T-helper 1 cell treated with Interleukin-12 subunit alpha and Interleukin-12 subunit beta and Interleukin-4 antibody, amounts not matched to agents 30 ng/mL and 1 ng/mL, for 36 hours (primary cell): ENCODE data around the gene C9orf153. TPM values are rescaled to one million over a fixed set of nuclear protein-coding genes. Genes with fewer than 3 reads are reported as not detected.
"Not testable (repeated sequence)": the region's sequence is repeated elsewhere in the genome, so short reads cannot be mapped to it uniquely, and the experiment has no call there.

ENCODE experiments used
- intact Hi-C: fragments of 100-400 bp; cut with micrococcal nuclease; formaldehyde crosslinking; loops from one replicate; pipeline ENCODE4 v1.15.1; 2024
- total RNA-seq: library from RNA; stranded (reverse); gene quantifications from 2 replicates; pipeline ENCODE4 v1.2.3, GENCODE V29; 2022

C9orf153 gene
- total RNA-seq, 1 donor from 2014 or later: 0.25 TPM

- intact Hi-C loops: no loop called here
Observed at GRCh38 chr9:86193088-86193487, 66.4 kb downstream of the C9orf153 start.

GRCh38 chr9:86190700-86191099 lies 68.8 kb downstream of the C9orf153 start:
- intact Hi-C loops: not testable (repeated sequence)

DNA sequence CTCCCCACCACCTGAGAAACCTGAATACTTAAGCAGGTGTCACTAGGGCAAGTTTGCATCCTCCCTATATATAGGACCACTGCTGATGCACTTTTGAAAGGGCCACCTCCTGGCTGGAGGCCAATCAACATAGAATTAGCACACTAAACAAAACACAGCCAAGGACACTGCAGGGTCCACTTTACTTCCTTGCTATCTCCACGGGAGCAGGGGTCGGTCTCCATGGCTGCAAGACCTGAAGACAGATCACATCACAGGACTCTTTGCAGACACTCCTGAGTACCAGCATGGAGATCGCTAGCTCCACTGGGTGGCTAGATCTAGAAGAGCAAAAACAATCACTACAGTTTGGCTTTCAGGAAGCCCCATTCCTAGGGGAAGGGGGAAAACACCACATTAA lies 72.3 kb downstream of the C9orf153 start:
- intact Hi-C loops: no loop called here

DNA sequence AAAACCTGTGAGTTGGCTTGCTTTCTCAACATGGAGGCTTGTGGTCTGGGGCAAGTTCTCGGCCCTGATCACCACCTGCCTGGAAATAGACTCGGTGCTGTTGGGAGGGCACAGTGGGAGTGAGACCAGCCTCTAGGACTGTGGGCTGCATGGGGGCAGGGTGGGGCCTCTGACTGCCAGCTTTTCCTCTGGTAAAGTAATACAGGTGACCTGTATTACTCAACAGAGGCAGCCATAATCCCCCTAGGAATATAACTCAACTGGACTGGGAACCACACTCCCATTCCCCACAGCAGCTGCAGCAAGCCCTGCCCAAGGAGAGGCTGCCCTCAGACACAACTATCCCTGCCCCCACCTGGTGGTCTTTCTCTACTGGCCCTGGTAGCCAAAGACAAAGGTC lies 72.8 kb downstream of the C9orf153 start:
- intact Hi-C loops: no loop called here

DNA sequence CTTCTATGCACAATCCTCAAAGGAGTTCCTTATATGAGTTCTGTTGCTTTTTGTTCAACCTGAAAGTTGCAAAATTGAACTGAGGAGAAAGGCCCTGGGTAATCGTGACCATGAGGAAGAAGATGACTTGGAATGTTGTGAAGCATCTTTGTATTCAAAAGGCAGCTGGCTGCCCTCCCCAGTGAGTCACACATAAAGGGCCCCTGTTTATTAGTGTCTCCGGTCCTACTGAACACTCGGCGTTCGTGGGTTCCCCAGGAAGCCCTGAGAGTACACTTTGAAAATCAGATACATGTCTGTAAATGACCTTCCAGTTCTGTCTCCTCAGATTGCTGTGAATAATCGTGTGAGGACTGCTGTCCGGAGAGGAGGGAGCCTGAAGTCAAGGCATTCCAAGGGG lies 73.6 kb downstream of the C9orf153 start:
- intact Hi-C loops: no loop called here

DNA sequence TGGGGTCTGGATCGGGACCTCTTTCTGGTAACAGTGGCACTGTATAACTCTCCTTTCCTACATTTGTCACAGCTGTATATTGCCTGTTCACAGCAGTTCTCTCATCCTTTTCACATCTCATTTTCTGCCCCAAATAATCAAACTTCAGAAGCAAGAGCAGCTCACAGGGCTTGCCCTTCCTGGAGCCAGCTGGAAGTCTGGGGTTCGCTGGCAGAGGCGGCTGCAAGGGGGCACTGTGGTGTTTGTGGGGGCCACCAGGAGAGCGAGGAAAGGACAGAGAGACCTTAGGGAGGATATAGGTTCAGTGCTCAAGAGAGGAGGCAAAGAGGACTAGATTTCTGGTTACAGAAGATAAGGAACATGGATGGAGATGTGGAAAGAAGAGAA lies 75.3 kb downstream of the C9orf153 start:
- intact Hi-C loops: no loop called here

GRCh38 chr9:86183229-86184137 lies 76.0 kb downstream of the C9orf153 start:
- intact Hi-C loops: no loop called here

DNA sequence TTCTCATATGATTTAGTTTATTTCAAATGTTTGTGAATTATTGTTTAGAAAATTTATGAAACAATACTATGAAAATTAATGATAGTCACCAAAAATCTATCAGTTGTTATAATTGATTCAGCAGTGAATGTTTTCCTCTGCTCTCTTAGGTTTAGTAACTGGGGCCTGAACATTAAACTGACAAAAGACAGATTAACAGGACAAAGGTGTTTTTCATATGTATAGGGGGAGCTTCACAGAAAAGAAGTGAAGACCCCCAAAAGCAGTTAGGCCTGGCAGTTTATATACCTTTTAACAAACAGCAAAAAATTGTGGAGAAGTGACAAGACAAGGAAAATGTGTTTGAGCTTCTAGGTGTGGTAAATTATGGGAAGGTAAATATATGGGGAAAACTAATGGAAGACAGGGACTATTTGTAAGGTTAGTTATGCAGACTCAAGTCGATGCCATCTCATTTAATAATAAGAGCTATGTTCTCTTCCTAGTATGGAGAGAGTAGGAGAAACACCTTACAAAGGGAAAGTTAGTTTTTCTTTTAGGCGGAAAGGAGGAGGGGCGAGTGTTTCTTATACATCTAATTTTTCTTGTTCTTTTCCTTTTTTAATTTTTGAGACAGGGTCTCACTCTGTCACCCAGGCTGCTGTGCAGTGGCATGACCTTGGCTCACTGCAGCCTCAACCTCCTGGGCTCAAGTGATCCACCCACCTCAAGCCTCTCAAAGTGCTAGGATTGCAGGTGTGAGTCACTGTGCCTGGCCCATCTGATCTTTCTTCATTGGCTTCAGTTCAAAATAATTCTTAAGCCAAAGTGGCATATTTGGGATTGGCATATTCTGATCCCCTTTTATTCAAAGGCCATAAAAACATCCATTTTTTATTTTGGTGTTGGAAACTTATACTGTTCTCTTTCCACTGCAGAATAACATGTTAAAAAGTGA lies 77.8 kb downstream of the C9orf153 start:
- intact Hi-C loops: no loop called here

GRCh38 chr9:86178503-86178902 lies 81.0 kb downstream of the C9orf153 start:
- intact Hi-C loops: no loop called here

DNA sequence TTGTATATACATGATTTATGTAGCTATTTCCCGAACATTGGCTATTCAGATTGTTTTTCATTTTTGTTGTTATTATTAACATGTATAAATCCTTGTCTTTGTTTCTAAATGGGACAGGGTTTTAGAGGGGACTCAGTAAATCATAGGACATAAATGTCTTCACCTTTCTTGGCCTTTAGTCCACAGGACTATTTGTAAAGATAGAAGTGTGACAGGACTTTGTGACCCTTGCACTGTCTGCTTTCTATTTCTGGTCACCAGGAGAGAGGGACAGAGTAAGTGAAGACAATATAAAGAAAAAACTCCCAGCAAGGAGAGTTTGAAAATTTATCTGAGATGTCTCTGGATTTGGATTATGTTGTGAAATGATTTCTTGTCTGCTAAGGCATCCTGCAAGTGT lies 81.5 kb downstream of the C9orf153 start:
- intact Hi-C loops: no loop called here

DNA sequence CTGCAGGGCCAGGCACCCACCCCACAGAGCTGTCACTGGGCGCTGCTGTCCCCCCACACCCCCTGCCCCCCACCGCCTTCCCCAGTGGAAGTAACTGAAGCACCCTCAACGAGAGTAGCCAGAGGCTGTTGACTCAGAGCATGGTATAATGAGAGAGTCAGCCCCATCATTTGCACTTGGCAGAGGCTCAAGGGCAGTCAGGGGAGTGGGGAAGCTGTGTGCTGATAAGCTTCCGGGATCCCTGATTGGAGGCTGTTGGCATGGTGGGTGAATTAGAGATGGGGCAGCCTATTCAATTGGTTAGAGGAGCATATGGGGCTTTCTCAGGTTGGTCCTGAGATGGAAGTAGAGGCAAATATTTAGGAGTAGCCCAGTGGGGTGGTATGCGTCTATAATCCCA lies 83.0 kb downstream of the C9orf153 start:
- intact Hi-C loops: no loop called here

DNA sequence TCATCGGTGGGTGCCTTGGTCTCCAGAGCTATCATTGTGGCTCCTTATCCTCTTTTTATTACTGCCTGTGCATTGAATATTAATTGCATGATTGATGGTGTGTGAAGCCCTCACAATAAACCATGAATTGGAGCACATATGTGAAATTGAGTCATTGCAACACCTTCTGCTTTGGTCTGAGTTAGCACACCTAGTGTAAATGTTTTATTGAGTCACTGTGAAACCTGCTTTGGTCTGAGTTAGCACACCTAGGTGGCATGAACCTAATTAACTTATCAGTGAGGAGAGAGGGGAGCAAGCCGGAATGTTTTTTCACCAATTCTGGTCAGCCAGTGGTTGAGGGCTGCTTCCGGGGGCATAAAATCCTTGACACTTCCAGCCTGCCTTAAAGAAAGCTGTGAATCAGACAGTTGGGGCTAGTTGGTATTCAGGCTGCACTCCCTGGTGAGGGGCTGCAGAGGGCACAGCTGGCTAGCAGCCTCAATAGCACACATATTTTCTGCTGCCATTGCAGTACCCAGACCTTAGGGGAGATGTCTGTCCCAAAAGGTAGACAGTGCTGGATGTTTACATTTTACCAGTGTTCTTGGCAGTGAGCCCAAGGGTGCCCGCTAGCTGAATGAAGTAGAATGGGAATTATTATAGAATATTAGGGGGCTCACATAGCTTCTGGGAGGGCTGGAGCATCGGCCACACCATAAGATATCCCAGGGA lies 83.6 kb downstream of the C9orf153 start:
- intact Hi-C loops: no loop called here

- intact Hi-C loops: no loop called here
Observed at GRCh38 chr9:86175223-86175622, 84.2 kb downstream of the C9orf153 start.

Other genes with a start within 250 kb of the C9orf153 start
- 3.0 and 4.0 TPM in 2 replicates for gene GOLM1, start 160.1 kb downstream of the C9orf153 start, total RNA-seq
- 25.3 and 25.8 TPM in 2 replicates for gene ISCA1, start 22.9 kb upstream of the C9orf153 start, total RNA-seq
- gene TUT7, start 94.8 kb upstream of the C9orf153 start, total RNA-seq: 45.1 and 49.3 TPM in 2 replicates